Muscle layer of duodenum (tissue), 2 donors: ENCODE measurements around the gene RPL29.
"Not testable (repeated sequence)": the region's sequence is repeated elsewhere in the genome, so short reads cannot be mapped to it uniquely, and the experiment has no call there.

Experiments
- H3K27ac ChIP-seq: one replicate; pipeline ENCODE4 v1.7.0; 2013; ENCODE audit warnings: mild to moderate bottlenecking, low read length
- H3K27me3 ChIP-seq: one replicate; pipeline ENCODE4 v1.7.0; 2013; ENCODE audit warnings: low read depth, mild to moderate bottlenecking, control low read depth, low read length
- H3K36me3 ChIP-seq, 2 donors: one replicate each; pipeline ENCODE4 v1.7.0; 2013; ENCODE audit warnings: low read length in 2 of 2, control low read depth in 1 of 2, mild to moderate bottlenecking in 1 of 2; ENCODE audit not compliant: insufficient read depth in 2 of 2, control insufficient read depth in 1 of 2
- H3K4me1 ChIP-seq, 2 donors: one replicate each; pipeline ENCODE4 v1.7.0; 2013; ENCODE audit warnings: low read length in 2 of 2, mild to moderate bottlenecking in 2 of 2, control low read depth in 1 of 2, moderate library complexity in 1 of 2; ENCODE audit not compliant: insufficient read depth in 2 of 2, control insufficient read depth in 1 of 2
- H3K4me3 ChIP-seq, 2 donors: one replicate each; pipeline ENCODE4 v1.7.0; 2013; ENCODE audit warnings: low read length in 2 of 2, low read depth in 1 of 2, mild to moderate bottlenecking in 1 of 2
- H3K9me3 ChIP-seq, 2 donors: one replicate each; pipeline ENCODE4 v1.7.0; 2013; ENCODE audit warnings: low read length in 2 of 2, control low read depth in 1 of 2, mild to moderate bottlenecking in 1 of 2; ENCODE audit not compliant: control insufficient read depth in 1 of 2
- donor health status: healthy.

Gene RPL29

DNA sequence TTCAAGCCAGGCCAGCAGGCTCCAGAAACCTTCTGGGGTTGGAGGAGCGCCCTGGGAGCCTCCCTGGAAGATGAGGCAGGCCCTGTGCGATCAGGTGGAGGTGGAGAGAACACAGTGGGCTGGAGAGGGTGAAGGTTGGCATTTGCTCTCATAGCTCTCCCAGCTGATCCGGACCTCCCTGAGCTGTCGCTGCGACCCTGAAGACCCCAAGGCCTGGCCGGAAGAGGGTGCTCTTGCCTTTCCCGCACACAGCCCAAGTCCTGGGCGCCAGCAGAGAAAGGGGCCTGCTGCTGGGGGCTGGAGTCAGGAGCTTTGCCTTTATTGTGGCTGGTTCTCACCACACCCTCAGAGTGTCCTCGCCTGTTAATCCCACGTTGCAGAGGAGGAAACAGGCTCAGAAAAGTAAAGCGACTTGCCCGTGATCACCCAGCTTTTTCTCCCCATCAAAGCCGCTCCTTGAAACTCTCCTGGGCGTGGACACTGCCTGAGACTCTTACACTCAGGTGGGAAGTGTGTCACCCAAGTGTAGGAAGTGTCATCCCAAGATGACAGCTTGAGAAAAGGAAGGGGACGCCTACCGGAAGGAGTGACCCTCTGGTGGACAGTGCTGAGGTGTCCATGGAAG is 8.6 kb upstream of the RPL29 start:
- Histone ChIP-seq H3K9me3 (no peaks in the 10 kb centered on the region), H3K27me3 (no peaks in the 10 kb centered on the region), H3K36me3 (no peaks in the 10 kb centered on the region), H3K27ac (no peak overlapping the region), H3K4me3 (no peak overlapping the region), H3K4me1 (peaks cover 0 to 28% of the 10 kb centered on the region in 2 donors)

GRCh38 chr3:52002748-52003147 is 7.1 kb upstream of the RPL29 start:
- peaks cover 0 to 28% of the 10 kb centered on the region in 2 donors for H3K4me1 ChIP-seq
- no peaks in the 10 kb centered on the region for H3K27me3 ChIP-seq
- H3K4me3 ChIP-seq = no peak overlapping the region
- no peaks in the 10 kb centered on the region for H3K9me3 ChIP-seq
- no peaks in the 10 kb centered on the region for H3K36me3 ChIP-seq
- H3K27ac ChIP-seq = no peak overlapping the region

- Histone ChIP-seq H3K27me3 (no peaks in the 10 kb centered on the region), H3K4me3 (no peak overlapping the region), H3K27ac (no peak overlapping the region), H3K9me3 (no peaks in the 10 kb centered on the region), H3K4me1 (peaks cover 0 to 26% of the 10 kb centered on the region in 2 donors), H3K36me3 (no peaks in the 10 kb centered on the region)
Observed at GRCh38 chr3:52001443-52001974, 5.8 kb upstream of the RPL29 start.

GRCh38 chr3:51999846-52000245 is 4.2 kb upstream of the RPL29 start:
- Histone ChIP-seq H3K27ac (no peak overlapping the region), H3K4me1 (peaks cover 3 to 15% of the 10 kb centered on the region in 2 donors), H3K9me3 (no peaks in the 10 kb centered on the region), H3K36me3 (peaks cover under 1% of the 10 kb centered on the region in 2 donors), H3K27me3 (no peaks in the 10 kb centered on the region), H3K4me3 (no peak overlapping the region)

DNA sequence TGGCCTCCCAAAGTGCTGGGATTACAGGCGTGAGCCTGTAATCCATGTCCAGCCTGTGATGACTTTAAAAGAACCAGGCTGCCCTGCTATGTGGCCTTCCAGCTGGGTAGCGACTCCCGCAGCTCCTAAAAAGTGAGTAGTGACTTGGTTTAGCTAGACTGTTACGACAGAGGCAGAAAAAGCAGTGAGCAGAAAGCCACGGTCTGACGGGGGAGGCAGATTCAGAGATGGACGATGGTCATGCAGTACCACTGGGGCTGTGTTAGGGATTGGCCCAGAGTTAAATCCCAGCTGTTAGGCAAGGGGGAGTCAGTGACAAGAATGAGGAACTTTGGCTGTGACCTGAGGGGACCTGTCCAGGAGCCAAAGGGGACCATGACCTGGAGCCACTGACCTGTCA is 3.1 kb upstream of the RPL29 start:
- H3K9me3 ChIP-seq = no peaks in the 10 kb centered on the region
- no peak overlapping the region for H3K4me3 ChIP-seq
- H3K4me1 ChIP-seq = peaks cover 12 to 18% of the 10 kb centered on the region in 2 donors
- no peaks in the 10 kb centered on the region for H3K27me3 ChIP-seq
- H3K27ac ChIP-seq = no peak overlapping the region
- peaks cover 10% of the 10 kb centered on the region in 2 donors for H3K36me3 ChIP-seq

DNA sequence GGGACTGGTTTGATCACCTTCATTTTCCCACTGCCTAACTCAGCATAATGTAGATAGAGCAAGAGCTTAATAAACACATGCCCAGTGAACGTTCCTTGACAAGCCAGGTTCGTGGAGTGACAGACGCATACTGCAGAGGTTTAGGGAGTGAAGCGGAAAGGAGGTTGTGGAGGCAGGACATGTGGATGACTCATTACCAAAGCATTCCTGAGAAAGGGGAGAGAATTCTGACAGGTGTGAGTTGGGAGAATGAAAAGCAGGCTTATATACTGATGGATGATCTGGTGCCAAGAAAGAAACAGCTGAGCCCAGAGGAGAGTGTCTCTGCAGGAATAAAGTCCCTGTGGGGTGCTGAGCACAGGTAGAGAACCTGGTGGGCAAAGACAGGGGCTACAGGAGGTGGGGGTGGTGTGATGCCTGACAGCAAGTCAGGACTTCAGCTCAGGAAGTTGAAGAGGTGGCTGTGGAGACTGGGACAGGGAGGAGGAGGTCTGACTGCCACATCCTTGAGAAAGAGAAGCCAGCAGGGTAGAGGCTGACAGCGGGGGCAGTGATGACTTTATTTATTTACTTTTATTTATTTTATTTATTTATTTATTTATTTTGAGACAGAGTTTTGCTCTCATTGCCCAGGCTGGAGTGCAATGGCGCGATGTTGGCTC is 2.4 kb upstream of the RPL29 start:
- Histone ChIP-seq H3K36me3 (peaks cover 10 to 17% of the 10 kb centered on the region in 2 donors), H3K4me3 (no peak overlapping the region), H3K9me3 (no peaks in the 10 kb centered on the region), H3K4me1 (peaks cover 12 to 18% of the 10 kb centered on the region in 2 donors), H3K27ac (no peak overlapping the region), H3K27me3 (no peaks in the 10 kb centered on the region)

DNA sequence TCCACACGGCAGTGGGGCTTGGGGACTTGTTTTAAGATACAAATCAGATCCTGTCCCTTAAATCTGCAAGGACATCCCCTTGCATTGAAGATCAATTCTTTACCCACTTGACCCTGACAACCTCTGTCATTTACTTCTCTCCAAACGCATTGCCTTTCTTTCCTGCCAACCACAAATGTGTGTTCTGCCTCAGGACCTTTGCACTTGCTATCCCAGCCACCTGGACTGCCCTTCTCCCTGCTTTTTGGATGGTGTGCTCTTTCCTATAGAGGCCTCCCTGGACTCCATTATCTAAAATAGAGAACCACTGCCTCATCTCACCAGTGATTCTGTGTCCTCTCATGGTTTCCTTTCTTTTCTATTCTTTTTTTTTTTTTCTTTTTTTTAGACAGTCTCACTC is 1.5 kb upstream of the RPL29 start:
- H3K36me3 ChIP-seq = peaks cover 17 to 25% of the 10 kb centered on the region in 2 donors
- no peaks in the 10 kb centered on the region for H3K27me3 ChIP-seq
- peaks cover 12 to 18% of the 10 kb centered on the region in 2 donors for H3K4me1 ChIP-seq
- H3K27ac ChIP-seq = no peak overlapping the region
- H3K9me3 ChIP-seq = no peaks in the 10 kb centered on the region
- no peak overlapping the region for H3K4me3 ChIP-seq

DNA sequence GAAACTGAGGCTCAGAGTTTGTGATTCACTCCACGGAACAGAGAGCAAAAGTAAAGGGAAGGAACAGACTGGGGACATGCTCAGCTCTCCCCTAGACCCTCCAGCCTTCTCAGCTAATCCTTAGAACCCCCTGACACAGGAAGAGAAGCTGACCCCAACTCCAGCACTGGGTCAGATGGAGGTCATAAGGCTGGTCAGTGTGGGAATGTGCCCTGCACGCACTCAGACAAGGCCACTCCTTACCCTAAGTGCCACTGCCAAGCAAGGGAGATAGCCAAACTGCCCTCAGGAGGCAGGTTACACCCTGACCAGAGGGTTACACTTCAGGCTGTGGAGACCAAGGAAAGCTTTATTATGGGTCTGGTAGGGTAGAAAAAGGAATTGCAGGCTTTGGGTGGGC is 1.2 kb downstream of the RPL29 start:
- Histone ChIP-seq H3K27ac (peak overlapping the region; percentile 91), H3K27me3 (no peaks in the 10 kb centered on the region), H3K36me3 (peaks cover 17 to 31% of the 10 kb centered on the region in 2 donors), H3K4me1 (peaks cover 12 to 15% of the 10 kb centered on the region in 2 donors), H3K4me3 (peak overlapping the region; percentile 86 to 93), H3K9me3 (no peaks in the 10 kb centered on the region)

DNA sequence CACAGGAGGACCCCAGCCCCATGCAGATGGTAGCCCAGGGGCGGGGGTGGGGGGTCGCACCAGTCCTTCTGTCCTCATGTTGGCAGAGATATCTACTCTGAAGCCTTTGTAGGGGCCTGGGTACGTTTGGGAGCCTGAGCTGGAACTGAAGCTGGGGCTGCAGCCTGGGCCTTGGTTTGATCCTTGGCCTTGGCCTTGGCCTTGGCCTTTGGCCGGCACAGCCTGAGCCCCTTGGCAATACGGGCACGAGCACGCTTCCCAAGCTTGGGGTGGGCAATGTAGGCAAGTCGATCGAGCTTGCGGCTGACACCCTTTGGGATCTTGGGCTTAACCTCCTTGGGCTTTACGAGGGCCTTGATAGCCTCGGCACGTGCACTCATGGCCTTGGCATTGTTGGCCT is 2.0 kb downstream of the RPL29 start:
- Histone ChIP-seq H3K36me3 (peaks cover 17 to 31% of the 10 kb centered on the region in 2 donors), H3K4me1 (peaks cover 12 to 19% of the 10 kb centered on the region in 2 donors)
- not testable (repeated sequence) for H3K9me3 ChIP-seq, H3K27me3 ChIP-seq, H3K4me3 ChIP-seq, H3K27ac ChIP-seq

DNA sequence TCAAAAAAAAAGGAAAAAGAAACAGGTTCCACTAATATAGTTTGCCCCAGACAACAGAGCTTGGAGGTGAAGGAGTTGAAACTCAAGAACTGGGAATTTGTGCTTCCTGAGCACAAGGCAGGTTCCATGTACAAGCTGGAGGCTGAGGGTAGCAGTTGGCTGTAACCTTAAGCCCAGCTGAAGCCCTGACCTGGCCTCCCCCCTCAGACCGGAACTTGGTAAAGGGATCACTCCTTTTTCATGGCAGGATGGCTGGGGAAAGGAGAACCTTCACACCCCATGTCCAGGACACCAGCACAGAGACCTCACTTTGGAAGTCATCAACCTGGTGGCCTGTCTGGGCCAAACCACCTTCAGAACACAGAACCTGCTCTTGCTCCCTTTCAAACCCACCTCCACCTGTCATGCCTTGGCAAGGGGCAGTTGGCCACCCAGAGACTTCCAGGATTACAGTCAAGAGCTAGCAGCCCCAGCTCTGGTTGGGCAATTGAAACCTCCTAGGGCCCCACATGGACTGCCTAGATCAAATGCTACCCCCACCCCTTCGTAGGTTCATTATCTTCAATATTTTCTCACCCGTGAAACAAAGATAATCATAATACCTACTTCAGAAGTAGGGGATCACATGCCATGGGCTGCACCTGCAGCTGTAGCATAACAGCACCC is 3.5 kb downstream of the RPL29 start:
- no peaks in the 10 kb centered on the region for H3K9me3 ChIP-seq
- H3K4me1 ChIP-seq = peaks cover 12 to 19% of the 10 kb centered on the region in 2 donors
- no peak overlapping the region for H3K27ac ChIP-seq
- no peaks in the 10 kb centered on the region for H3K27me3 ChIP-seq
- H3K36me3 ChIP-seq = peaks cover 17 to 31% of the 10 kb centered on the region in 2 donors
- H3K4me3 ChIP-seq = no peak overlapping the region

- H3K4me3 ChIP-seq, H3K9me3 ChIP-seq, H3K27ac ChIP-seq, H3K27me3 ChIP-seq: not testable (repeated sequence)
- Histone ChIP-seq H3K4me1 (peaks cover 12 to 19% of the 10 kb centered on the region in 2 donors), H3K36me3 (peaks cover 17 to 31% of the 10 kb centered on the region in 2 donors)
Observed at GRCh38 chr3:51990501-51990971, 5.2 kb downstream of the RPL29 start.
